Suprapubic skin (tissue), 4 donors: ENCODE results near the gene ERRFI1. TPM values are rescaled to one million over a fixed set of nuclear protein-coding genes. Genes with fewer than 3 reads are reported as not detected.

Experiments
- DNase-seq, 2 donors: peaks; one replicate each; pipeline ENCODE4 v3.0.0-alpha.2; 2019; ENCODE audit warnings: low spot score in 2 of 2
- H3K27ac ChIP-seq: fragments of 200-600 bp; sonication (generic); one replicate; pipeline ENCODE4 v1.5.1; 2019
- H3K27me3 ChIP-seq: fragments of 200-600 bp; sonication (generic); one replicate; pipeline ENCODE4 v1.5.1; 2019
- H3K36me3 ChIP-seq: fragments of 200-600 bp; sonication (generic); one replicate; pipeline ENCODE4 v1.5.1; 2019
- H3K4me1 ChIP-seq: fragments of 200-600 bp; sonication (generic); one replicate; pipeline ENCODE4 v1.5.1; 2019
- H3K4me3 ChIP-seq: fragments of 200-600 bp; sonication (generic); one replicate; pipeline ENCODE4 v1.5.1; 2019; ENCODE audit warnings: mild to moderate bottlenecking
- H3K9me3 ChIP-seq: fragments of 200-600 bp; sonication (generic); one replicate; pipeline ENCODE4 v1.5.1; 2019
- EP300 ChIP-seq: sonication (generic); formaldehyde crosslinking; IDR thresholded peaks from one replicate; pipeline ENCODE4 v1.6.1; 2017; ENCODE audit warnings: antibody characterized with exemption
- POLR2A ChIP-seq, 2 donors: fragments of 450-650 bp; IDR thresholded peaks; one replicate each; pipeline ENCODE4 v1.6.1; 2017; ENCODE audit warnings: antibody characterized with exemption in 2 of 2, mild to moderate bottlenecking in 2 of 2, moderate library complexity in 2 of 2
- POLR2AphosphoS5 ChIP-seq, 3 donors: sonication (generic); formaldehyde crosslinking; IDR thresholded peaks; one replicate each; pipeline ENCODE4 v1.6.1; 2017; ENCODE audit warnings: antibody characterized with exemption in 3 of 3
- WGBS: methylation state at CpG from one replicate; pipeline ENCODE4 v1.1.5; 2018; 5-methylcytosine and 5-hydroxymethylcytosine counted together
- total RNA-seq, 4 donors: library from RNA; depleted of rRNA; stranded (reverse); fragments of >200 nt; gene quantifications; one replicate each; pipeline ENCODE4 v1.1.0, GENCODE V29; 2016
- TF ChIP-seq, protein P1 (sequence below), 2 donors: fragments of 200-600 bp in 1 of 2; fragments of 450-650 bp in 1 of 2; sonication (generic) in 1 of 2; IDR thresholded peaks; one replicate each; pipeline ENCODE4 v1.5.1; 2016 to 2019; ENCODE audit warnings: antibody characterized with exemption in 2 of 2, mild to moderate bottlenecking in 1 of 2, moderate library complexity in 1 of 2

Gene ERRFI1
- total RNA-seq, 4 donors from 2014 or later: 128 to 312 (median 262) TPM

DNA sequence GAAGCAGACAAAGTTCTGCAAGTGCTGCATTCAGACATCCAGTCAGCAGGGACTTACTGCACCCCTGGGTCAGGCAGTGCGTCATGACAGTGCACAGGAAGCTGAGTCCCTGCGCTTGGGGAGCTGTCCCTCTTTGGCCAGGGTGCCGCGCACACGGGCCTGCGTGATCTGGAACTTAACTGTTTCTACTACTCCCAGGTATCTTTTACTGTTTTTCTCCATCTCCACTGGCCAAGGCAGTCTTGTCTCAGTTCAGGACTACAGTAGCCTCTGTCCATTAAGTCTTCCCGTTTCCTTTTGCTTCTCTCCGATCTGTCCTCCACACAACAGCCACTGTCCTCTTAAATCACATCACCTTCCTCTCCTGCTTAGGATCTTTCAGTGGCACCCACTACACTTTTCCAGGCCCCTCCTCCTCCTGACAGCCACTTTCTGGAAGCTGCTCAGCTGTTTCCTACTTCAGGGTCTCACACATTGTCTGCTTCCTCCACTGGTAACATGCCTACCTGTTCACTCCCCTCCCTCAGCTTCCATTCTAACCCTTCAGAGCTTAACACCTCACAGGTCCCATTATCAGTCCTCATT, 15.9 kb downstream of the ERRFI1 start:
- H3K27me3 ChIP-seq: no peaks in the 10 kb centered on the region
- WGBS: 86% methylated on average over 8 of the region's 8 CpGs
- no peak overlapping the region for H3K4me3 ChIP-seq
- H3K27ac ChIP-seq: no peak overlapping the region
- peaks cover 56% of the 10 kb centered on the region for H3K4me1 ChIP-seq
- no peaks in the 10 kb centered on the region for H3K9me3 ChIP-seq
- TF ChIP-seq EP300 (no peak), POLR2A (IDR thresholded peaks at IDR 0.05) (no peak), POLR2AphosphoS5 (IDR thresholded peaks at IDR 0.05) (no peak)
- TF ChIP-seq, protein P1, sequence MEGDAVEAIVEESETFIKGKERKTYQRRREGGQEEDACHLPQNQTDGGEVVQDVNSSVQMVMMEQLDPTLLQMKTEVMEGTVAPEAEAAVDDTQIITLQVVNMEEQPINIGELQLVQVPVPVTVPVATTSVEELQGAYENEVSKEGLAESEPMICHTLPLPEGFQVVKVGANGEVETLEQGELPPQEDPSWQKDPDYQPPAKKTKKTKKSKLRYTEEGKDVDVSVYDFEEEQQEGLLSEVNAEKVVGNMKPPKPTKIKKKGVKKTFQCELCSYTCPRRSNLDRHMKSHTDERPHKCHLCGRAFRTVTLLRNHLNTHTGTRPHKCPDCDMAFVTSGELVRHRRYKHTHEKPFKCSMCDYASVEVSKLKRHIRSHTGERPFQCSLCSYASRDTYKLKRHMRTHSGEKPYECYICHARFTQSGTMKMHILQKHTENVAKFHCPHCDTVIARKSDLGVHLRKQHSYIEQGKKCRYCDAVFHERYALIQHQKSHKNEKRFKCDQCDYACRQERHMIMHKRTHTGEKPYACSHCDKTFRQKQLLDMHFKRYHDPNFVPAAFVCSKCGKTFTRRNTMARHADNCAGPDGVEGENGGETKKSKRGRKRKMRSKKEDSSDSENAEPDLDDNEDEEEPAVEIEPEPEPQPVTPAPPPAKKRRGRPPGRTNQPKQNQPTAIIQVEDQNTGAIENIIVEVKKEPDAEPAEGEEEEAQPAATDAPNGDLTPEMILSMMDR (IDR thresholded peaks at IDR 0.05): no peak
- no peak for DNase-seq
- peaks cover 42% of the 10 kb centered on the region for H3K36me3 ChIP-seq

DNA sequence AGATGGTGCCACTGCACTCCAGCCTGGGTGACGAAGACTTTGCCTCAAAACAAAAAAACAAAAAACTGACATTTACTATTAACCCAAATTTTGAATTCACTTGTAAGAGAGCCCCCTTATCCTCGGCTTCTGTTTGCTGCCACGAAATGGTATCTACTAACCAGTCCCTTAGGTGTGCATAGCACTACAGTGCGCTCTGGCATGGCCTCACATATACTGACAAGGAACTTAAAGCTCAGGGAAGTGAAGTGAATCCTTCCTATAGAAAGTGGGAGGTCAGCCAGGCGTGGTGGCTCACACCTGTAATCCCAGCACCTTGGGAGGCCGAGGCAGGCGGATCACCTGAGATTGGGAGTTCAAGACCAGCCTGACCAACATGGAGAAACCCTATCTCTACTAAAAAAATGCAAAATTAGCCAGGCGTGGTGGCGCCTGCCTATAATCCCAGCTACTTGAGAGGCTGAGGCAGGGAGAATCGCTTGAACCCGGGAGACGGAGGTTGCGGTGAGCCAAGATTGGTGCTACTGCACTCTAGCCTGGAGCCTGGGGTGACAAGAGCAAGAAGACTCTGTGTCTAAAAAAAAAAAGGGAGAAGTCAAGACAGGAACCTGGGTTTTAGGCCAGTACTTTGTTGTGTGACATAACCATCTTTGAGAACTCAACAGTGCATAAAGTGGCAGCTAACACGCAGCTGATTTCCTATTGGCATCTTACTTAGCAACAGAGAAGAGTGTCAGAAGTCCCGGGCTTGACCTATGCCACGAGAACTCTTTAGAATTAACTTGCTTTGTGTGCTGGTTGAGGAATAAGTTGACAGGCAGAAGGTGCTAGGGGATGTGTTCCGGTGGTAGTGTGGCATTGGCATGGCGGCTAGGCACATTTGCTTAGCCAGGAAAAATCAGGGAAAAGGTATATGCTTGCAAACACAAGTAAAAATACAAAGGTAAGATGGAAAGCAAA, 16.8 kb downstream of the ERRFI1 start:
- TF ChIP-seq, protein P1 (IDR thresholded peaks at IDR 0.05): no peak
- WGBS: 91% methylated on average over 18 of the region's 18 CpGs
- no peak overlapping the region for H3K4me3 ChIP-seq
- no peak overlapping the region for H3K27ac ChIP-seq
- peaks cover 37% of the 10 kb centered on the region for H3K36me3 ChIP-seq
- H3K9me3 ChIP-seq: no peaks in the 10 kb centered on the region
- no peaks in the 10 kb centered on the region for H3K27me3 ChIP-seq
- DNase-seq: no peak
- peaks cover 53% of the 10 kb centered on the region for H3K4me1 ChIP-seq

DNA sequence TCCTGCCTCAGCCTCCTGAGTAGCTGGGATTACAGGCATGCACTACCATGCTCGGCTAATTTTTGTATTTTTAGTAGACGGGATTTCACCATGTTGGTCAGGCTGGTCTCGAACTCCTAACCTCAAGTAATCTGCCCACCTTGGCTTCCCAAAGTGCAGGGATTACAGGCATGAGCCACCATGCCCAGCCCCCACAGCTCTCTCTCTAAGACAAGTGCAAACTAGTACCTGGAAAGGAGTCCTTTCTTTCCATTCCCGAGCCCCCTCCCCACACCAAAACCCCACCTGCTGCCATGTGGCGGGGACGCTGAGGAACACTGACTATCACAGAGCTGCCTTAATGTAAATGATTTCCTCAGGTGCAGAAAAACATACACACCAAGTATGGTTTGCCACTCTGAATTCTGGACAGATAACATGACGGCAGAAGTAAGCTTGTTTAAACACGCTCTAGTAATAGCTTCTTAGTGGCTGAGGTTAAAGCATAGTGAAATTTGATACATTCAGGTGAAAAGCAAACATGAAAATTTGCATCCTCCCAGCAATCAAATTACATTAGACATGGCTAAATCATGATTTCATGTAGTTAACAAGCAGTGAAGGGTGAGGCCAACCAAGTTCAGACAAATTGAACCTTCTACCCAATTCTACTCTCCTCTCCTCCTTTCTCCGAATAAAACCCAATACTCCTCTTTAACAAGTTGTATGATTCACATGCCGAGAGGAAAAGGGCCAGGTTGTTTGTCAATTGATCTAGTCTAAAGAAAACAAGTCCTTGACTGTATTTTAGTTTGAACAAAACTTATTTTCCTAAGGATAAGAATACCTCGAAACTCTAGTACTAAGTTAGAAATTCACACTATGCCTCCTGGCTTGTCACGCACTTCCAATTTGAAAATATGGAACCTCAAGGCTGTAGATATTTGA, 19.8 kb downstream of the ERRFI1 start:
- DNase-seq: no peak
- no peaks in the 10 kb centered on the region for H3K9me3 ChIP-seq
- H3K27me3 ChIP-seq: no peaks in the 10 kb centered on the region
- H3K27ac ChIP-seq: peak overlapping the region; percentile 95
- no peak overlapping the region for H3K4me3 ChIP-seq
- WGBS: 58% methylated on average over 12 of the region's 12 CpGs
- peaks cover 51% of the 10 kb centered on the region for H3K4me1 ChIP-seq
- TF ChIP-seq, protein P1 (IDR thresholded peaks at IDR 0.05): no peak
- TF ChIP-seq POLR2A (IDR thresholded peaks at IDR 0.05) (no peak), POLR2AphosphoS5 (IDR thresholded peaks at IDR 0.05) (no peak), EP300 (no peak)
- peaks cover 8% of the 10 kb centered on the region for H3K36me3 ChIP-seq

DNA sequence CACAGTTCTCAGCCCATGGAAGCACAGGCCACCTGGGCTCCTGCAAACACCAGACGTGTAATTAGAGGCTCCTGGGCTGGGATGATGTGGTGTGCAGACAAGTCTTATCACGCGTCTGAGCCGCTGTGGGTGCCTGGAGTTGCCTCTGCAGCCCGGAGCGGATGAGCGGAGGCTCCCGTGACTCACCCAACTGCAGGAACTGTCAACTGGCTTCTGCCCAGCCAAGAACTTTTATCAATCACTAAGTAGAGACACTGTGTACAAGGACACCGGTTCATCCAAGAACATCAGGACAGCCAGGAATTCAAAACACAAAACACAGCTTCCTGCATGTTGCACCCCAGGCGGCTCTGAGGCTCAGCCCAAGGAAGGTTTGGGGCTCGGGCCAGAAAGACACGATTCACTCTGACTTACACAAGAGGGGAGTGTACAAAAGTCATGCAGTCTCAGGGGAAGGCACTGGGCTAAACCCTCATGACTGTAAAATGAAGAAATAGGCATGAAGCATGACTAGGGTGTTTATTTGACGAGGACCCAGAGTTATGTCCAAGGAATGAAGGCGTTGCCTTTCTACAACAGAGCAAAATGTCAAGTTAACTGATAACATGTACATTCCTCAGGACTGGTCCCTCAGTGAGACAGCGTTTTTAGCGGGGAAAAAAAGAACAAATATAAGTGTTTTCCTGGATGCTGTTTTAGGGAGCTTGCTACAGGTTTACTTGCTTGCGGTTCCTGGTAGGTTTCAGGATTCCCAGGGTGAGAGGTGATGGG, 21.1 kb downstream of the ERRFI1 start:
- TF ChIP-seq EP300 (peak; percentile 87), POLR2AphosphoS5 (IDR thresholded peaks at IDR 0.05) (peak; percentile 10 to 94 (median 80))
- TF ChIP-seq, protein P1 (IDR thresholded peaks at IDR 0.05): no peak
- Histone ChIP-seq H3K27ac (peak overlapping the region; percentile 95), H3K4me3 (no peak overlapping the region), H3K9me3 (no peaks in the 10 kb centered on the region), H3K4me1 (peaks cover 49% of the 10 kb centered on the region), H3K27me3 (no peaks in the 10 kb centered on the region), H3K36me3 (peaks cover under 1% of the 10 kb centered on the region)
- WGBS: 17% methylated on average over 11 of the region's 17 CpGs
- peak; percentile 96 to 97 for DNase-seq
